Mesenteric fat pad (tissue), 1 donor: ENCODE results near the gene PCP2. TPM values are rescaled to one million over a fixed set of nuclear protein-coding genes. Genes with fewer than 3 reads are reported as not detected.

ENCODE experiments used
- DNase-seq: peaks from one replicate; pipeline ENCODE4 v3.0.0-alpha.2; 2020; ENCODE audit warnings: low spot score
- long read RNA-seq: library from polyadenylated mRNA; unstranded; transcript quantifications from one replicate; pipeline ENCODE4 v2.0.0, GENCODE V29; 2020
- total RNA-seq: library from RNA; stranded (reverse); fragmentation: NEBNext Ultra II Directional; extraction: Animal tissue kit (Norgen Biotek cat#: 25700); gene quantifications from one replicate; pipeline ENCODE4 v1.2.1, GENCODE V29; 2021
- donor health status: DM: yes; HTN: yes; CAD: no.

The PCP2 gene
- not detected for total RNA-seq
- long read RNA-seq, partial matches to known transcripts = 0 of 1 reads
- long read RNA-seq, other reads (novel, unspliced or antisense) = 1 of 1 reads

DNA sequence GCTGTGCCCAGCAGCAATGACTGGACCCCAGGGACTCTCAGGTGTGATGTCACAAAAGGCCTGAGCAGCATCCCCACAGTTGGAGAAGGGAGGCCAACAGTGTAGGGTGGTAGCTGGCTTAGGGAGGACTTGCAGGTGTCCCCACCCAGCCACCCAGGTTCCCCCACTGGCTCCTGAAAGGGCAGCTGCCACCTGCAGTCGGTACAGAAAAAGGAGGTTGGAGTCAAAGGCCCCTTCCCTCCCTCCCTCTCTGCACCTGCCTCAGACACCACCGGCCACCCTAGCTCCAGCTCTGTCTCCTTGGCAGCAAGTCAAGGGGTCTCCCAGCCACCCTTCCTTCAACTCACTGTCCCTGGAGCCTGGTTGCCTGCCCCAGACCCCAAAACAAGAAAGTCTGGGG, at the start of gene PCP2:
Gene PCP2 (minus strand): TSS at position 22 of the 400 bp plus-strand sequence. CDS start 262 bp downstream, outside the sequence.
- no peak for DNase-seq

DNA sequence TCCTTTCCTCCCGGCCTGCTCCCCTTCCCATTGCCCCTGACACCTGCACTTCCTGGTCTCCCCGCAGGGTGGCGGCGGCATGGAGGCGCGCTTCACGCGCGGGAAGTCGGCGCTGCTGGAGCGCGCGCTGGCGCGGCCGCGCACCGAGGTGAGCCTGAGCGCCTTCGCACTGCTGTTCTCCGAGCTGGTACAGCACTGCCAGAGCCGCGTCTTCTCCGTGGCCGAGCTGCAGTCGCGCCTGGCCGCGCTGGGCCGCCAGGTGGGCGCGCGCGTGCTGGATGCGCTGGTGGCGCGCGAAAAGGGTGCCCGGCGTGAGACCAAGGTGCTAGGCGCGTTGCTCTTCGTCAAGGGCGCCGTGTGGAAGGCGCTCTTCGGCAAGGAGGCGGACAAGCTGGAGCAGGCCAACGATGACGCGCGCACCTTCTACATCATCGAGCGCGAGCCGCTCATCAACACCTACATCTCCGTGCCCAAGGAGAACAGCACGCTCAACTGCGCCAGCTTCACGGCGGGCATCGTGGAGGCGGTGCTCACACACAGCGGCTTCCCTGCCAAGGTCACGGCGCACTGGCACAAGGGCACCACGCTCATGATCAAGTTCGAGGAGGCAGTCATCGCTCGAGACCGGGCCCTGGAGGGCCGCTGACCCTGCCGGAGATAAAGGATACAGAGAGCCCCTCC, 48.8 kb upstream of the PCP2 start:
- DNase-seq = no peak

DNA sequence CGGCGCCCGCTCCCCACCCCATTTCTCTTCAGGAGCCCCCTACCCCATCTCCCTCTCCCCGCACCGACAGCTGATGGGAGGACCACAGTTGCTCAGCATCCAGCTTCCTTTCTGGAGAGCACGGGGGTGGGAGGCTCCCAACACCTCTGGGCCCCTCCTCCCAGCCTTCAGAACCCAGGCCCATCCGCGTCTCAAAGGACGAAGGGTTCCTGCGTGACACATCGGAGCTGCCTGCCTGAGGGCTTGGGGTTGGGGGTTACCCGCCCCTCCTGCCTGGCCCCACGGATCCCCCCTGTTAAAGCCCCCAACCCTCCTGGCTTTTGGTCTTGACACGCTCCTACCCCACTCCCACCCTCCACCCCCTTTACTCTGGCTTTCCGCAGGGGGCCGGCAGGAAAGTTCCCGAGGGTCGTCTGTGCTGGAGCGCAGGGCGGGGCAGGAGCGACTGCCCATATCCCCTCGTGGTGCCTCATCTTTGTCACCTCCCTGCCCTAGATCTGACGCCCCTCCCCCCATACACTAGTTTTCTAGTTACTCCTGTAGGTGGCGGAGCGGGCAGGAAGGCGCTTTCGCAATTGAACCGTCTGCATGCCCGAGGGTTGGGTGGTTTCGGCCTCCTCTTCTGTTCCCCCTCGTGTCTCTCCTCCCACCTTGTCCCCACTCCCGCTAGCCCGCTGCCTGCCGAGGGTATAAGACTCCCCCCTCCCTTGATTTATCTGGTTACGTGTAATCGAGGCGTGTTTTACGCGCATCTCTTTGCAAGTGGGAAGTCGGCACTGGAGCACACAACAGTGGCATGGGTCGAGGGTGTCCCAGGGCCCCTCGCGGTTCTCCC, 48.0 kb upstream of the PCP2 start:
- peak; percentile 92 for DNase-seq

DNA sequence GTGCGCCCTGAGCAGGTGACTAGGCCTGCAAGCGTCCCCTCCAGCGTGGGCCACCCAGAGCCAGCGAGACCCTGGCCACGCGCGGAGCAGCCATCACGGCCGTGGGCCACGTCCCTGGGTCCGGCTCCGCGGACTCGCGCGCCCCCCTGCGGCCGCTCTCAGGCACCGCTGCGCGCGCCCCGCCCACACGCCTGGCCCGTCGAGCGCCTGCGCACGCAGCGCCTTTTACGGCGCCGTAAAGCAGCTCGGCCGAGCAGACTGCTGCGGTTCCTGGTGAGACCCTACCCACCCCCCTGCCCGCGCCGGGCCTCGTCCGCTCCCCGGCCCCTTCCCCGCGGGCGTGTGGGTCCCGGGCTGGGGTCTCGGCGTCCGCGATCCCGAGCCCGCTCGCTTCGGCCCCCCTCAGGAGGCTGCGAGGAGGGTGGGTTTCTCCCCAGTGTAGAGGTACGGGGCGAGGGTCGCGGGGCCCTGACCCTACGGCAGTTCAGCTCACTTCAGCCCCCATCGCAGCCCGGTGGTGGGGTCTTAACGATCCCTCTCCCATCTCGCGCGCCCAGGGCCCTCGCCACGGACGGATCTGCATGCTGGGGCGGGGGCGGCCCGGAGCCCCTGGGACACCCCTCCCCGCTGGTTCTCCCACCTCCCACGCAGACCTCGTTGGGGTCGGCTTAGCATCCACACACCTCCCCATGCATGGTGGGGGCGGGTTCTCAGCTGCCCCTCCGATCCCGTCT, 47.3 kb upstream of the PCP2 start, which contains the start of gene TRAPPC5:
Gene TRAPPC5 (plus strand): TSS at position 228 of the 734 bp plus-strand sequence. CDS start 1,421 bp downstream, outside the sequence.
- DNase-seq = peak; percentile 97

DNA sequence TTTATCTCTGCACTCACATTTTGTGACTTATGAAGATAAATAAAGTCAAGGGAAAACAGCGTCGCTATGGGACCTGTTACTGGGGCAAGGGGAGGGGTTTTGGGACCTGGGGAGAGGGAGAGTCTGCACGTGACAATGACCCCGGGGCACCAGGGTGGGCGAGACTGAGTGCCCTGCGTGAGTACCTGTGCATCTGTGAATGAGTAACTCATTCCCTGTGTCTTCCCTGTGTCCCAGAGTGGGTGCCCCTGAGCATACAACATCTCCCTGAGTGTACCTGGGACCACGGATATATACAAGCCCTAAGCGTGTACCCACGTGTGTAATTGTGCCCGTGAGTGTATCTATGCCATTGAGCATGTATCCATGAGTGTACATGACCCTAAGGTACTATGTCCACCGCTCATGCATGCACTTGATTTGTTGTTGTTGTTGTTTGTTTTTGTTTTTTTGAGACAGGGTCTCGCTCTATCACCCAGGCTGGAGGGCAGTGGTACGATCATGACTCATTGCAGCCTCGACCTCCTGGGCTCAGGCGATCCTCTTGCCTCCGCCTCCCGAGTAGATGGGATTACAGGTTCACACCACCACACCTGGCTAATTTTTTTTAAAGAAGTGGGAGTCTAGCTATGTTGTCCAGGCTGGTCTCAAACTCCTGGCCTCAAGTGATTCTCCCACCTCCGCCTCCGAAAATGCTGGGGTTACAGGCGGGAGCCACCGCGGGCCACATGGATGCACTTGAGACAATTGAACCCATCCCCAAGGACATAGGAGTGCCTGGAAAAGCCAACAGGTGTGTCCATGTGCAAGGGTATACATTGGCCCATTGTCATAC, 46.5 kb upstream of the PCP2 start:
- DNase-seq = no peak

DNA sequence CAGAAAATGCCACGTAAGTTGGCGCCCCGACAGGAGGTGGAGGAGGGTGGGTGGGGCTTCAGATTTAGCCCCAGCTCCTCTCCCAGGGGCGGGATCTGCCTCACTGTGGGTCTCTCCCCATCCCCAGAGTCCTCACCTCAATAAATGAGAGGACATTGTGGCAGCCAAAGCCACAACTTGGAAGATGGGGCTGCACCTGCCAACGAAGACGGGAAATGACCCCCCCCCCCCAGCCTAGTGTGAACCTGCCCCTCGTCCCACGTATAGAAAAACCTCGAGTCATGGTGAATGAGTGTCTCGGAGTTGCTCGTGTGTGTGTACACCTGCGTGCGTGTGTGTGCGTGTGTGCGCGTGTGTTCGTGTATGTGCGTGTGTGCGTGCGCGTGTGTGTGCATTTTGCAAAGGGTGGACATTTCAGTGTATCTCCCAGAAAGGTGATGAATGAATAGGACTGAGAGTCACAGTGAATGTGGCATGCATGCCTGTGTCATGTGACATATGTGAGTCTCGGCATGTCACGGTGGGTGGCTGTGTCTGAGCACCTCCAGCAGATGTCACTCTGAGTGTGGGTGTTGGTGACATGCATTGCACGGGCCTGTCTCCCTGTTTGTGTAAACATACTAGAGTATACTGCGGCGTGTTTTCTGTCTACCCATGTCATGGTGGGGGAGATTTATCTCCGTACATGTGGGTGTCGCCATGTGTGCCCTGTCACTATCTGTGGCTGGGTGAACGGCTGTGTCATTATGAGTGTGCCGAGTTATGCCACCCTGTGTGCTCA, 45.6 kb upstream of the PCP2 start:
- no peak for DNase-seq

DNA sequence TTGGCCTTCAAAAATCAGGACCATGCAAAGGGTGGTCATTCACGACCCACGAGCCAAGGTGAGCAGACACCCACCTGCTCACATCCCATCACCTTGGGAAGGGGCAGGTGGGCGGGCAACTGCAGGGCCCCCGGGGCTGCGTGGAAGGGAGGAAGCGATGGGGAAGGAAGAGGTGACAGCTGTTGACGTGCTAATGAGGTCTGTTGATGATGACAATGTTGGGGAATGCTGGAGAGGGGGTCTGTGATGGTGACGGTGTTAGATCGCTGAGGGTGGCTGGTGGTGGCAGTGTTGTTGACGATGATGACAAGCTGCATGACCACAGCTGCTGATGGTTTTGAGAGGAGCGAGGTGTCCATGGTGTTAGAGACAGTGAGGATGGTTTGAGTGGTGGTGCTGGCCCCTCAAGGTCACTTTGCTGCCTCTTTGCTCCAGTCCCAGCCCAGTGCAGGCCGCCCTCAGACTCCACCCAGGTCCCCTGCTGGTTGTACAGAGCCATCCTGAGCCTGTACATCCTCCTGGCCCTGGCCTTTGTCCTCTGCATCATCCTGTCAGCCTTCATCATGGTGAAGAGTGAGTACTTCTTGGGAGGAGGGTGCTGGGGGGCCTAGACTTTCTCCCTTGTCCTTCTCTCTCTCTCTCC, 44.3 kb upstream of the PCP2 start:
- no peak for DNase-seq

DNA sequence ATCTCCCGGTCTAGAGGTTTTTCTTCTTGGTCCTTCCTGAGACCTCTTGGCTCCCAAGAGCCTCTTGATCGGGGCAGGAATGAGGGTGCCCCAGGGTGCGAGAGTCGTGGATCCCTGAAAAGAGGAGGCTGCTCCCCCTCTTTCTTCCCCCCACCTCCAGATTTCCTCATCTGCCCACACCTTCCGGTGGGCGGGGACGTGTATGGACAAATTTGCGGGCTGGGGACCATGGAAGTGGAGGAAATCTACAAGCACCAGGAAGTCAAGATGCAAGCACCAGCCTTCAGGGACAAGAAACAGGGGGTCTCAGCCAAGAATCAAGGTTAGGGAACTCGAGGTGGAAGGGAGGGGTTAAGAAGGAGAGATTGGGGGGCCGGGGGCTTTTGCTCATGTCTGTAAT, 43.3 kb upstream of the PCP2 start, which contains the start of gene MCEMP1:
Gene MCEMP1 (plus strand): TSS at position 237 of the 400 bp plus-strand sequence. CDS start 31 bp downstream, at position 268.
- DNase-seq = no peak

DNA sequence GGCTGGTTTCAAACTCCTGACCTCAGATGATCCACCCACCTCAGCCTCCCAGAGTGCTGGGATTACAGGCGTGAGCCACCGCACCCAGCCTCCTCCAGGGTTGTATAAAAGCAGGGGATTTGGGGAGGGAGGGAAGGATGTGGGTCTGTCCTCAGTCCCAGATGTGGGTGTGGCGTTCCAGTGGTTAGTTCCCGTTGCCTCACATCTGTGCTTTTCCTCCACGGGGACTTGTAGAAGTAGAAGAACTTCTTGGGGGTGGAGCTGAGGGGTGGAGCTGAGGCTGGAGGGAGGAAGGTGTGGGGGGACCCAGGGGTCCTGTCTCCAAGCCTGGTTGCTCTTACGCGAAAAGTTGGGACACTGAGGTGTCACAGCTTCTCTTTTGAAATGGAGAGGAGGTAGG, 42.9 kb upstream of the PCP2 start:
- no peak for DNase-seq

DNA sequence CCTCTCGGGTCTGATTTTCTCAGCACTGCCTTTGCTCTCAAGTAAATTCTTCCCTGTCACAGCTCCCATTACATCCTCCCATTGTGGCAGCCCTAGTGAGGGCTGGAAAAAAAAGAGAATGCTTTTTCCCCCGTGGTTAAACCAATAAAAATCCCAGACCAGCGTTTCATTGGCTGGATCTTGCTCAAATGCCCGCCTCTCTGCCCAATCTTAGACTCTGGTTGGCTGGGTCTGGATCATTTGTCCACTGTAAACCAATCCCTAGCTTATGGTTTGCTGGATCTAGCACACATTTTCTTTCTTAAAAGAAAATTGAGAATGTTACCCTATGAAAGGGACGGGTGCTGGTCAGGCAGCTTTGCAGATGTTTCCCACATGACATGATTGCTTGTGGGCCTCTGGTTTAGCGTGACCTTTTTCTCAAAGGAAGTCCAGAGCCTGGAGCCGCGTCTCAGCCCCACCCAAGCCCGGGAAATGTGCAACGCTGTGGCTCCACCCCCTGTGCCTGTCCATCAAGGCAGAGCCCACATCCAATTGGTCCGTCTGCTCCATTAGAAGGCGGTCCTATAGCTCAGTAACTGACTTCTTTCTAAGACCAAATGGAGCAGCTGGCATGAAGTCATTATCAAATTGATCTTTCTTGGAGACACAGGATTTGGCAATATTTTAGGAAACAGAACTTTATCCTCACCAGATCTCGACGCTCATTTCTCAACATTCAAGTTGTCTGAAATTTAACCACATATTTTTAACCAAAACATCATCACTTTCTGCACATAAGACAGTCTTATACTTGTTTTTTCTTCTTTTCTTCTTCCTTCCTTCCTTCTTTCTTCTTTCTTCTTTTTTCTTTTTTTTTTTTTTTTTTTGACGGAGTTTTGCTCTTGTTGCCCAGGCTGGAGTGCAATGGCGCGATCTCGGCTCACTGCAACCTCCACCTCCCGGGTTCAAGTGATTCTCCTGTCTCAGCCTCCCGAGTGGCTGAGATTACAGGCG, 40.8 kb upstream of the PCP2 start:
- DNase-seq = no peak

DNA sequence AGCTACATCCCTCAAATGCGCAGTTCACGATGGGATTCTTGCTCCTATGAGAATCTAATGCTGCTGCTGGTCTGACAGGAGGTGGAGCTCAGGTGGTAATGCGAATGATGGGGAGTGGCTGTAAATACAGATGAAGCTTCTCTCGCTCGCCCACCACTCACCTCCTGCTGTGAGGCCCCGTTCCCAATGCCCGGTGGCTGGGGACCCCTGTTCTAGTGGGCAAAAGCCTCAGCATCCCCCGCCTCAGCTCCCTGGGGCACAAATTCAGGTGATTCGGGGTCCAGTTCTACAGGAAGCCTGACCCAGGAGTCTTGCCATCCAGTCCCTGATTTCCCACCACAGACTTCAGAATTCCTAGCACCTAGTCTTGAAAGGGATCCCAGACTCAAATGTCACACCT, 39.0 kb upstream of the PCP2 start:
- no peak for DNase-seq

DNA sequence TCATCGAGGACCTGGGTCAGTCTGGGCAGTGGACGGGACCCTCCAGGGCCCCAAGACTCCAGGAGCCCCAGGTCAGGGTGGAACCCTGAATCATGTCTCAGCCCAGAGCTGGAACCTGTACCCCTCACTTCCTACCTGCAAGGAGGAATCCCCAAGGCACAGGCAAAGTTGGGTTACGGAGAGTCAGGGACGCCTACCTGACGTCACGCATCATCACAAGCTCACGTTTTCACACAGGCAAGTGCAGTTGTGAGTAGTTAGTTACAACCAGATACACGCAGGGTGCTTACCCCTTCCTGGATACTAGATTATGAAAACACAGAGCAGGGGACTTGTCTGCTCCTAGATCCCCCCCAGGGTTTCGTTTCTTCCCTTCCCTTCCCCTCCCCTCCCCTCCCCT, 37.3 kb upstream of the PCP2 start:
- DNase-seq = no peak

DNA sequence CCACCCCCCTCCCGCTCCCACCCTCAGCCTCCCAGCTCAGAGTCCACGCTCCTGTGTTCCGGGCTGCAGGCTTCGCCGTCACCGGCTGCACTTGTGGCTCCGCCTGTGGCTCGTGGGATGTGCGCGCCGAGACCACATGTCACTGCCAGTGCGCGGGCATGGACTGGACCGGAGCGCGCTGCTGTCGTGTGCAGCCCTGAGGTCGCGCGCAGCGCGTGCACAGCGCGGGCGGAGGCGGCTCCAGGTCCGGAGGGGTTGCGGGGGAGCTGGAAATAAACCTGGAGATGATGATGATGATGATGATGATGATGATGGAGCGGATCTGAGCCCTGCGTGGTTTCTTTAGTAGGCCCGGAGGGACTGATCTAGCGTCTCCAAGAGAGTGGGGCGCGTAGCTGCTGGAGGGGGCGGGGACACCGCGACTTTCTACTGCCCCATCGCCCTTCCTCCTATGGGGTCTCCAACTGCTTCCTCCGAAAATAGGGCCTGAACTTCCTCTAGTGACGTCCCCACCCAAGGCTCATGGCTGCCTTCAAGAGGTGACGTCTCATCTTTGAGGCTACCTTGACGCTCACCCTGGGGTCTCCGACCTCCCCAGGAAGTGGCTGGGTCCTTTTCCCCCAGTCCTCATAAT, 36.7 kb upstream of the PCP2 start:
- DNase-seq = no peak

DNA sequence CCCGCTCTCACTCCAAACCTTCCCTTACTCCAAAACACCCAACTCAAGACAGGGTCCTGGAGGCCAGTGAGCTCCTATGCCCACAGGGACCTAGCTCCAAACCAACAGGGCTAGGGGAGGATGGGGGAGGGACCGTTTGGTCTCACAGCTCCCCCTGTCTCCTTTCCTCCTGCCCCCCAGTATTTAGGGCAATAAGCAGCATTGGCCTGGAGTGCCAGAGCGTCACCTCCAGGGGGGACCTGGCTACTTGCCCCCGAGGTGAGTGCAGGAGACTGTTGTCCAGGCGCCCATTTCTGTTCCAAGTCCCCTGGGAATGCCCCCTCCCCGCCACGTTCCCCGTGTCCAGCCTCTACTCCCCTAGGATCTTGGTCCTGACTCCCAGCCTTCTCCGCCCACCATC, 36.1 kb upstream of the PCP2 start:
- no peak for DNase-seq

DNA sequence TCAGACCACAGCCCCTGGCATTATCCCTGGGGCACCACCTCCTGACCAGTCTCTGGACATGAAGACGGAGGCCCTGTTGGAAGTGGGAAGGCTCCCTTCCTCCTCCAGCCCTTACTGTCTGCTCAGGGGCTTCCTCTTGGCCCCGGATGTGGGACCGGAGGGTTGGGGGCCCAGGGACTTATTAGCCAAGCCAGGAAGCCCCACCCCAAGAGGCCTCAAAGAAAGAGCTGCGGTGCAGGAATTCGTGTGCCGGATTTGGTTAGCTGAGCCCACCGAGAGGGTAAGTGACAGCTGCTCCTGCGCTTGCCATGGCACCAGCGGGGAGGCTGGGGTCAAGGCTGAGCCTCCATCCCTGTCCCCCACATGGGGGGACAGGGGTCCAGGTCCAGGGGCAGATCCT, 35.3 kb upstream of the PCP2 start, which contains the start of gene RETN:
Gene RETN (plus strand): TSS at position 208 of the 400 bp plus-strand sequence. CDS start 278 bp downstream, outside the sequence.
- no peak for DNase-seq

DNA sequence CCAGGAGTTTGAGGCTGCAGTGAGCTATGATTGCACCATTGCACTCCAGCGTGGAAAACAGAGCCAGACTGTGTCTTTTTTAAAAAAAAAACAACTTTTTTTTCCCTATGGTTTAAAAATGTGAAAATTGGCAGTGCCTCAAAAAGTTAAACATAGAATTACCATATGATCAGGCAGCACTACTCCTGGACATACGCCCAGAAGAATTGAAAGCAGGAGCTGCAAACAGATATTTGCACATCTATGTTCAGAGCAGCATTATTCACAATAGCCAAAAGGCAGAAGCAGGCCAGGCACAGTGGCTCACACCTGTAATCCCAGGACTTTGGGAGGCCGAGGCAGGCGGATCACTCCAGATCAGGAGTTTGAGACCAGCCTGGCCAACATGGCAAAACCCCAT, 31.6 kb upstream of the PCP2 start:
- no peak for DNase-seq

DNA sequence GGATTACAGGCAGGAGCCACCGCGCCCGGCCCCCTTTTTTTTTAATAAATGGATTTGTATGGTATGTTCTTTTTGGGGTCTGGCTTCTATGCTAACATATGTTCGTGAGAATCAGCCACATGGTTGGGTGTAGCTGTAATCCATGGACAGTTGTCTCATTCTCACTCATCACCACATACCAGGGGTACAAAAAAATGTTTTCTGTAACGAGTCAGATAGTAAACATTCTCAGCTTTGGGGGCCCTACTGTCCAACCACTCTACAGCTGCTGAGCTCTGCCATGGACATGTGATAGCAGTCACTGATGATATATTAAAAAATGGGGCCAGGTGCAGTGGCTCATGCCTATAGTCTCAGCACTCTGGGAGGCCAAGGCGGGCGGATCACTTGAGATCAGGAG, 30.2 kb upstream of the PCP2 start:
- DNase-seq = no peak
